Activated CD4-positive, alpha-beta T cell treated with anti-CD3 and anti-CD28 coated beads, Interleukin-2, amount 50 U/mL, for 48 hours (primary cell): ENCODE measurements around the gene KCNK16.

Experiments
- DNase-seq, 2 experiments: peaks; one replicate each; pipeline ENCODE4 v3.0.0-alpha.2; 2020

The KCNK16 gene

GRCh38 chr6:39341352-39341751 lies 18.9 kb upstream of the KCNK16 start:
- no peak for DNase-seq

- DNase-seq = no peak
These were observed 17.5 kb upstream of the KCNK16 start for GRCh38 chr6:39339868-39340550.

GRCh38 chr6:39339096-39339867 lies 16.8 kb upstream of the KCNK16 start:
- DNase-seq = no peak

- DNase-seq = no peak
These were observed 15.9 kb upstream of the KCNK16 start for GRCh38 chr6:39338397-39338796.

- no peak for DNase-seq
These were observed 13.5 kb upstream of the KCNK16 start for GRCh38 chr6:39335780-39336545.

- DNase-seq = no peak
These were observed 11.3 kb upstream of the KCNK16 start for GRCh38 chr6:39333644-39334438.

GRCh38 chr6:39330476-39330875 lies 8.0 kb upstream of the KCNK16 start:
- DNase-seq = no peak

GRCh38 chr6:39330057-39330456 lies 7.6 kb upstream of the KCNK16 start:
- DNase-seq = no peak

- DNase-seq = no peak
These were observed 5.6 kb upstream of the KCNK16 start for GRCh38 chr6:39328066-39328465.

GRCh38 chr6:39327507-39327906 lies 5.0 kb upstream of the KCNK16 start:
- DNase-seq = no peak

GRCh38 chr6:39321761-39322160 lies 741 bp downstream of the KCNK16 start:
- DNase-seq = no peak

GRCh38 chr6:39320363-39320984 lies 2.0 kb downstream of the KCNK16 start:
- DNase-seq = no peak

- no peak for DNase-seq
These were observed 2.7 kb downstream of the KCNK16 start for GRCh38 chr6:39319621-39320362.

- no peak for DNase-seq
These were observed 5.2 kb downstream of the KCNK16 start for GRCh38 chr6:39317256-39317655.

- DNase-seq = no peak
These were observed 8.2 kb downstream of the KCNK16 start, which contains the start of gene KCNK17 for GRCh38 chr6:39314273-39314795. TSS of gene KCNK17 (minus strand) at chr6:39314419. CDS start at chr6:39314320, 99 bp downstream.

- DNase-seq = no peak
These were observed 8.8 kb downstream of the KCNK16 start for GRCh38 chr6:39313526-39314272.

GRCh38 chr6:39312912-39313525 lies 9.5 kb downstream of the KCNK16 start:
- DNase-seq = no peak

GRCh38 chr6:39310542-39310941 lies 12.0 kb downstream of the KCNK16 start:
- DNase-seq = no peak

- peak; percentile 70 to 77 for DNase-seq
These were observed 12.5 kb downstream of the KCNK16 start for GRCh38 chr6:39309942-39310531.

- DNase-seq = no peak
These were observed 15.0 kb downstream of the KCNK16 start for GRCh38 chr6:39307462-39307861.
